Hematopoietic multipotent progenitor cell treated with erythropoietin and hydrocortisone succinate and interleukin-3 and kit ligand, for 6 days (in vitro differentiated cells): Measurements from ENCODE around the gene PSD2.

Experiments
- DNase-seq: peaks from one replicate; pipeline ENCODE4 v3.0.0-alpha.2; 2015

The PSD2 gene

DNA sequence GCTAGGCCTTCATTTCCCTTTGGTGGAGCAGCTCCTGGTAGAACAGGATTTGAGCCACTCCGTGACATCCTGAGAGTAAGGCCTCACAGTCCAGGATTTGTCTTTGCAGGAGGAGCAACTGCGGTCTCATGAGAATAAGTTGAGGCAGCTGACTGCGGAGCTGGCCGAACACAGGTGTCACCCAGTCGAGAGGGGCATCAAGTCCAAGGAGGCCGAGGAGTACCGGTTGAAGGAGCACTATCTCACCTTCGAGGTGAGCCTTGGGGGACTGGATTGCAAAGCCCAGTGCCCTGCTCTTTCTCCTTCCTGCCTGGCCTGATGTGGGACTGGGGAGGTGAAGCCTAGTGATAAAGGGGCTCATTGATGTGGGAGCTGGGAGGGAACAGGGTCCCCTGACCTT is 44.3 kb downstream of the PSD2 start:
- DNase-seq: no peak

- no peak for DNase-seq
These were observed 45.9 kb downstream of the PSD2 start for GRCh38 chr5:139841549-139841948.

DNA sequence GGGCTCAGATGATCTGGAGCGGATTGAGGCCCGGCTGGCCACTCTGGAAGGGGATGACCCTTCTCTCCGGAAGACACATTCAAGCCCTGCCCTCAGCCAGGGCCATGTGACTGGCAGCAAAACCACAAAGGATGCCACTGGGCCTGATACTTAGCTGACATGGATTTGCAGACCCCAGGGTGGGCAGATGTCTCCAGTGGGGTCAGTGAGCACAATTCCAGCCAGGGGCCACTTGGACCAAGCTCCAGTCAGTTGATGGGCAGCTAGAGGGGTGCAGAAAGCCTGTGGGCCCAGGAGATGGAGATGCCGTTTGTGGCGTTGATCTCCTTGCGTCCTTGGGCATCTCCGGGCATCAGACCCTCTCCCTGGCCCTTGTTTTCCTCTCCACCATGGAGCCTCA is 46.7 kb downstream of the PSD2 start:
- DNase-seq: no peak

GRCh38 chr5:139843991-139844390 is 48.4 kb downstream of the PSD2 start:
- no peak for DNase-seq

GRCh38 chr5:139844472-139845145 is 49.0 kb downstream of the PSD2 start:
- peak; percentile 87 for DNase-seq

- DNase-seq: no peak
These were observed 50.5 kb downstream of the PSD2 start for GRCh38 chr5:139845846-139846681.

DNA sequence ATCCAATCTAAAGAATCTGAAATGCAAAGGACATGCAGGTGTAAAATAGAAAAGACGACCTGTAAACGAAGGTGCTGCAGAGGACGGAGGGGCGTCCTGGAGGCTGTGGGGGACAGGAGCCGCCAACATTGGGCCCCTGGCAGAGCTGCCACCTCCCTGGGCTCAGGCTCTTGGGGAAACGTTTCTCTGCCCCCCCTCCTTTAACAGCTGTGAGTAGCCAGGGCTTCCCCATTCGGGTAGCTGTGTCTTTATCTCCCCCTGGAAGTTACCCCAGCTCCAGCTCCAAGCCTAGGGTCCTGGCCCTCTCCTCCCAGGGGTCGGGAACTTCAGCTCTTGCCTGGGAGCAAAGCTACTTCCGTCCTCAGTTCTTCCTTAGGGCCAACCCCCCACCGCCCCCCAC is 51.5 kb downstream of the PSD2 start:
- DNase-seq: no peak

GRCh38 chr5:139847790-139848507 is 52.3 kb downstream of the PSD2 start:
- peak; percentile 59 for DNase-seq

DNA sequence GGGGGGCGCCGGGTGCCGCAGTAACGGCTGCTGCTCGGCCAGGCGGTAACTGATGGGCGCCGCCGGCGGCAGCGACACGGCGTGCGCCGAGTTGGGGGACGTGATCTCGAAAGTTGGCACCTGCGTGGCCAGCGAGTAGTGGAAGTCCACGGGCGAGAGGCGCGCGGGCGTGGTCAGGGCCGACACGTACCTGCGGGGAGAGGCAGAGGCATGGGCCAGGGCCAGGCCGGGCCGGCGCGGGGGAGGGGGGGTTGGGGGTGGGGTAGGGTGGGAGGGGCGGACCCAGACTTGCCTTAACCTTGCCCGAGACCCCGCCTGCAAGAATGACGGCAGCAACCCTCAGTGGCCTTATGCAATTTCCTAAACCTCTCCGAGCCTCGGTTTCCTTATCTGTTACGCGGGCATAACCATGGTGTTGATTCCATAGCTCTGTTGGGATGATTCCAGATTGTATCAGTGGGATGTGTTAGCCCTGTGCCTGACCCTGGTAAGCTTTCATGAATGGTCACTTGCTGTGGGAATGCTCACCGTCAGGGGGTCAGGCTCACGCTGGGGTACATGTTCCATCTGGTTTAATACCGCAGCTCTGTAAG is 53.0 kb downstream of the PSD2 start:
- no peak for DNase-seq

DNA sequence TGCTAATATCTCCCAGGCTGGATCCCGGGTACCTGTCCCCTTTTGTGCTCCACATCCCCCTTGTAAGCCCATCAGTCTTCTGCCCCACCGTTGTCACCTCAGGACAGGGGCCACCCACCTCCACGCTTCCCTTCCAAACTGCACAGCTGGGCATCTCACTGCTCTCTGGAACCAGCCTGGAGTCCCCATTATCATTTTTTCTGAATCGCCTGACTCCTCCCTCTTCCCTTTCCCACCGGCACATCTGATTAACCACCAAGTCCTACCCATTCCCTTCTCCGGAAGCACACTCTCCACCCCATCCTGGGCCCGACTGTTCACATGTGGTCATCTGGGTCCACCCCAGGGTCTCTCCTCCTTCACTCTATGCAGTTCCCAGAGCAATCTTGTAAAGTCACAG is 53.9 kb downstream of the PSD2 start:
- no peak for DNase-seq

DNA sequence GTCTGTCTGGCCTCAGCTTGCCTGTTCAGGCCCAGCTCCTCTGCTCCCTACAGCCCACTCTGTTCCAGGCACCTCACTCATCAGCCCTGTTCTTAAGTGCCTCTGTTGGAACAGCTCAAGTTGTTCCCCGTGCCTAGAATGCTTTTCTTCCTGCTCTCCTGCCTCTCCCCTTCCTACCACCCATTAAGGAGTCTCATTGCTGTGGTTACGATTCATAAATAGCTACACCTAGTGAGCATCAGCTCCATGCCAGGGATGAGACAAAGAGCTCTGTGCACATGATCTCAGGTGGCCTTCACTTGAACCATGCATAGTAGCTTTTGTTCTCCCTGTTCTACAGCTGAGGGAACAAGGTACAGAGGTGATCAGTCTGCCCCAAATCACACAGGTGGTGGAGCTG is 54.3 kb downstream of the PSD2 start:
- no peak for DNase-seq

DNA sequence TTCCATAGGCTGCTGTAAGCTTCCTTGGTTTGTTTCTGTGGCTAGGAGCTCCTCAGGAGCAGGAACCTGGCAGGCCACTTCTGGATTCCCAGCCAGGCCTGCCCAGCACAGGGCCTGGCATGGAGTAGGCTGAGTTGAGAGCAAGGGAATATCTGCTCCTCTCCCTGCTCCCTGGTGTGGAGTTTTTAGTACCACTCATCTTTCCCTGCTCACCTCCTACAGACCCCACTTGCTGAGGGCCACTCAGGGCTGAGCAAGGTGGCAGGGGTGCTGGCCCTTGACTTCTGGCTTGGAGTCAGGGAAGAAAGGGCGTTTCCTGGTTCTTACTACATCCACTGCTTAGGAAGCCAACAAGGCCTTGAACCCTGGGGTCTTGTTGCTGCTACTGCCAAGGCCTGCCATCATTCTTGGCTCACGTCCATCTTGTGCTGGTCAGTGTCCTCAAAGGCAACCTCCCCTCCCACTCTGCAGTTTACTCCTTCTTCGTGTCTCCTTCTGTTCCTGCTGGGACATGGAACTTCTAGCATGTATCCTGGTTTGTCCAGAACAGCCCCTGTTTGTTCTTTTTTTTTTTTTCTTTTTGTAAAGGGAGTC is 54.9 kb downstream of the PSD2 start:
- no peak for DNase-seq

- DNase-seq: no peak
These were observed 56.0 kb downstream of the PSD2 start for GRCh38 chr5:139851558-139851957.

GRCh38 chr5:139852696-139853095 is 57.1 kb downstream of the PSD2 start:
- DNase-seq: no peak

DNA sequence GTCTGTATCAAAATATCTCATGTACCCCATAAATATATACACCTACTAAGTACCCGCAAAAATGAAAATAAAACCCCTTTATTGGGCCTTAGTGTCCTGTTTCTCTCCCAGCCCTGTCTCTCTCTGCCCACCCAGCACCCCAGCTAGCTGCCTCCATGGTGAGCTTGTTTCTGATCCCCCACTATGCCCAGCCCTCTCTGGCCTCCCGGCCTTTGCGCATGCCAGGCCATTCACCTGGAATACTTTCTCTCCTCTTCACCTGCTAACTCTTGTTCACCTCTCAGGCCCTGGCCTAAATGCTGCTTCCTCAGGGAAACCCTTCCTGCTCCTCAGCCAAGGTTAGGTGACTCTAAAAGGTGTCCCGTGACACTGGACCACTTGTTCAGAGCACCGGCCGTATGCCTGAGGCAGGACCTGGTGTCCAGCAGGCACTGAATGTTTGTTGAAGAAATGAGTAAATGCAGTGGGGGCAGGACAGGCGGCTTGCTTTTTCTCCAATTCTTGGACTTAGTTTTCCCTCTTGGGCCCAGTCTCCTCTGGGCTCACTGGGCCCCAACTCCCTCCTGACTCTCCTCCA is 58.5 kb downstream of the PSD2 start:
- no peak for DNase-seq

- no peak for DNase-seq
These were observed 59.3 kb downstream of the PSD2 start for GRCh38 chr5:139854953-139855352.

DNA sequence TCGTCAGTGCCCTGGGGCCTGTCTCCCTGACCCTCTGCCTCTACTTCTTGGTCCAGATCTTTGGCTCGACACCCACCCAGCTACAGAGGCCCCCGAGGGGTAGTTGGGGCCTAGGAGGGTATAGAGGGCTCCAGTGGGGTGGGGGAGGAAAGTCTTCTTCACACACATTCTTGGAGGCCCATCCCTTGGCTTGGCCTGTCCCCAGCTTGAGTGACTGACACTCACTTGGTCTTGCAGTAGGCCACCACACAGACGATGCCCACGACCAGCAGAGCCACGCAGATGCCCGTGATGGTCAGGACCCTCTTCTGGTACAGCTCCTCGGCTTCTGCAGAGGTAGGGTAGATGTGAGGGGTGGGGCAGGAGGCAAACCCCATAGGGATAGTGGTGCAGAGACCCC is 59.8 kb downstream of the PSD2 start:
- DNase-seq: no peak

DNA sequence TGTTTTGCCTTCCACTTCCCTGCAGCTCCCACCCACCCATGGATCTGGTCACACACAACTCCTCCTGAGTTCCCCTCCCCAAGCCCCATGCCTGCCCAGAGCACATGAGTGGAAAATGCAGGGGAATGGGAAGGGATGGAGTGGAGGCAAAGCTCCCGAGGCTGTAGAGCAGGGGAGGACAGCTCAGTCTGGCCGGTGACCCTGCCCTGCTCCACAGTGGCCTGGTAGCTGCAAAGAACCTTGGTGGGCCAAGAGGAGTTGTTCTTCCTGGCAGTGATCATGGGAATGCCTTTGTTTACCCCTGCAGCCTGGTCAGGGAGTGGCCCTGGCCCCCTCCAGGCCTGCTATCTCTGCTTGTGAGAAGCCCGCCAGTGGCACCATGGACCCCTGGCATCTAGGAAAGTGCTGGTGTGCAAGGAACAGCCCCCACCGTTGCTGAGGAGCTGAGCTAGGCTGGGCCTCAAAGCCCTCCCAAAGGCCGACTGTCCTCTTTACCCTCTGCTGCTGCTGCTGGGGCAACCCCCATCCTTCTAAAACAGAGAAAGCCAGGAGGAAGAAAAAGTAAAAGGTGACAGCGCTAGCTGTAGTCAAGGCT is 60.4 kb downstream of the PSD2 start:
- no peak for DNase-seq

DNA sequence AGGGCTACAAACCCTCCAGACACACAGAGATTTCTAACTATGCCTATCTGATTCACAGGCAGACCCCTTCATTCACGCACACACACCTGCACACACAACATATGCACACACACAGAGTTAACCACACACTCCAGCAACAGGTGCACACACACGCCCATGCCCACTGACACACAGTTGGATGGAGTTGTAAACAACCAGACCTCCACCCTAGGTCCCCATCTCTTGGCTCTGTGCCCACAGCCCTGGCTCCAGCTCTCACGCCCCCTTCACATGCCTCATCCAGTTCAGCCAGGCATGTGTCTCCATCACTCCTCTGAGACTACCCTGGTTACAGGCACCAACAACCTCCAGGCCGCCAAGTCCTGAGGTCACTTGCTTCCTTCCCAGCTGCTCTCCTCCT is 61.1 kb downstream of the PSD2 start:
- no peak for DNase-seq

DNA sequence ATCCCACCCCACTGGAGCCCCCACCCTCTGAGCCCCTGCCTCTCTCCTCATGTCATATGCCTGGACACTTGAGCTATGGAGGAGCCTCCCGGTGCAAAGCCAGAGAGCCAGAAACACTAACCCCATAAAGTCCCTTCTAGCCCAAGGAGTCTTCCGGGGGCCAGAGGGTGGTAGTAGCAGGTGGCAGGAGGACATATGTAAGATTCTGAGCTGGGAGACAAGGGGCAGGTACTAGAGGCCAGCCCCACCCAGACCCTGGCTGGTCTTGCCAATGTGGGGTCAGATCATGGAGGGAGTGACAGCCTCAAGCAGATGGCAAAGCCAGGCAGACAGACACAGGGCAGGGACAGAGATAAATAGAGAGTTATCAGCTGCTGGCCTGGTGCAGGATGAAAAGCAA is 63.4 kb downstream of the PSD2 start:
- DNase-seq: no peak

DNA sequence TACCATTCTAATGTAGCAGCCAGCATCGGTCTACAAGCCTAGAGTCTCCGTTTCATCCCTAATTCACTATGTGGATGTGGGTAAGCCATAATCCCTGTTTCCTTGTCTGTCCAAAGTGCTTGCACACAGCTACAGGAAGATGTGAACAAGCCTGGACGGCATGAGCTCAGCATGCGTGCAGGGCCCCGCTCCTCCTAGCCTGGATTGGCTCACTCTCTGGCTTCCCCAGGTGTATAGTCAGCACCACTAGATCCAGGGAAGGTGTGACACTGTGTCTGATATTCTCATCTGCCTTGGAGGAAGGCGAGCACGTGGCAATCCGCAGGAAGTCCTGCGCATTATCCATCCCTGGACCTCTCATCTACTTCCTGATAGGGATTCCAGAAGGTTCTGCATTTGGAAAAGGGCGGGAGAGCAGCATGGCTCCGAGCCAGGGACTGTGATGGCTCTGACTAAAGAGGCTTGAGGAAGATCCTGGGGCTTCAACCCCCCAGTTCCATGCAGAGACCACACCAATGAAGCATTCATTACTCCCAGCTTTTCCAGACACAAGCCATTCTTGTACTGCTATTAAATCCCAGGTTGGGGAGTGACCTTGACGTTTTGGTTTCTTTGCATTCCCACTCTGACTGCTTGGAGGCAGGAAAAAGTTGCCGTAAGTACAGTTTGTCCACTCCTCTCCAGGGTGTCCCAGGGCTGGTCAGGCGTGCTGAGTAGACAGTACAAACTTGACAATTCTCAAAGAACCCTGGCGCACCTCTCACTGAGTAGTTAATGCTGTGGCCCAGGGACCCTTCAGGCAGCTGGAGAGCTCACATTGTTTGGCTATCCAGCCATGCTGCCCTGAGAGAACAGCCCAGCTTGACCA is 65.6 kb downstream of the PSD2 start:
- no peak for DNase-seq

DNA sequence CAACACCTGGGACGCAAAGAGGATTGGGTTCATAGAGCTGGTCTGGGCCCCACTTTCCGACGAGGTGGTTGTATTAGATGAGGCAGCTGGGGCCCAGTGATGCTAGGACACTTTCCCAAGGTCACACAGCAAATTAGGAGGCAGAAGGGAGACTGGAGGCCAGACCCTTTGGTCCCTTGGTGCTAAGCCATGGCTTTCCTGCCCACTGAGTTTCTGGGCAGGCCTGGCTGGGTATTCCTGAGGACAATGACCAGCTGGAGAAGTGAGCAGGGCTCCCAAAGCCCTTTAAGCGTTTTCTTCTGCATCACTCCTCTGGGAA is 66.2 kb downstream of the PSD2 start:
- no peak for DNase-seq
